GM12872 (cell line): ENCODE results near the gene CENATAC.

Experiments used
- CTCF ChIP-seq: IDR thresholded peaks from 3 replicates; pipeline ENCODE4 v1.5.1; 2011; ENCODE audit warnings: low read depth, mild to moderate bottlenecking, low read length, moderate library complexity; ENCODE audit not compliant: insufficient read depth

The CENATAC gene

DNA sequence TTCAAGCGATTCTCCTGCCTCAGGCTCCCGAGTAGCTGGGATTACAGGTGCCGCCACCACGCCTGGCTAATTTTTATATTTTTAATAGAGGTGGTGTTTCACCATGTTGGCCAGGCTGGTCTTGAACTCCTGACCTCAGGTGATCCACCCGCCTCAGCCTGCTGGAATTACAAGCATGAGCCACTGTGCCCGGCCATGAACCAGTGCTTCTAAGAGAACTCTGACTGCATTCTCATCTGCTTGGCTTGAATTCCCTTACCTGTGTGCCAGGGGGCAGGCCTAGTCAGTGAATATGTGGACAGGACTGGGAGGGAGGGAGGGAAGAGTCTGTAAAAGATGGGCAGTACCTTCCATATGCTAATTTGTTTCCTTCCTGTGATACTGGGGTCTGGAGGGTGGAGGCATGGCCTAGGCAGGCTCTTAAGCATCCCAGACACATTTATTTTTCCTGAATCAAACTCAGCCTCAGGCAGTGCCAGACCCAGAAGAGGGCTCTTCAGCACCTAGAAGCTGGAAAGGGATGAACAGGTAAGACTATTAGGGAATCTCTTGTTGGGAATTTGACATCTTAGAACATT lies 13.6 kb downstream of the CENATAC start:
- TF ChIP-seq CTCF, result no peak

DNA sequence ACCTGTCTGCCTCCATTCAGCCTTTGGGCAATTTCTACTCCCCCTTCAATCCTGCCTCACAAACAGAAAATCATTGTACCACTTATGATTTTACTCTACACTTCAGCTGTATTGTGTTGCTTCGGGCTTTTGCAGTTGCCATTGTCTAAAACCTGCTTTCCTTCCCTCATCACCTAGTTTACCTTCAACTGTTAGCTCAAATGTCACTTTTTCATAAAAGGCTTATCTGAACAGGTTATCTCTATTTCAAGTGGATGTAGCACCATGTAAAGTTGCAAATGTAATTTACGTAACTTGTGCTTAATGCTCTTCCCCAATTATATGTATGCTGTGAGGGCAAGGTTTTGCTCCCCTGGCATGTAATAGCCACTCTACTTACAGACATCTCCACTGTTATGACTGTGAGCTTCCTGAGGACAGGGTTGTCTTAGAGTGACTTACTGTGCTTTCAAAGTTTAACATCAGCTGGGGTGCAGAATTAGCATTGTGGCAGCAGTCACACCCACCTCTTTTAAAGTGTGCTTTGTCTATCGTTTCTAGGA lies 14.8 kb downstream of the CENATAC start:
- TF ChIP-seq CTCF, result no peak

GRCh38 chr11:119014209-119014924 lies 16.4 kb downstream of the CENATAC start:
- no peak for TF ChIP-seq CTCF

DNA sequence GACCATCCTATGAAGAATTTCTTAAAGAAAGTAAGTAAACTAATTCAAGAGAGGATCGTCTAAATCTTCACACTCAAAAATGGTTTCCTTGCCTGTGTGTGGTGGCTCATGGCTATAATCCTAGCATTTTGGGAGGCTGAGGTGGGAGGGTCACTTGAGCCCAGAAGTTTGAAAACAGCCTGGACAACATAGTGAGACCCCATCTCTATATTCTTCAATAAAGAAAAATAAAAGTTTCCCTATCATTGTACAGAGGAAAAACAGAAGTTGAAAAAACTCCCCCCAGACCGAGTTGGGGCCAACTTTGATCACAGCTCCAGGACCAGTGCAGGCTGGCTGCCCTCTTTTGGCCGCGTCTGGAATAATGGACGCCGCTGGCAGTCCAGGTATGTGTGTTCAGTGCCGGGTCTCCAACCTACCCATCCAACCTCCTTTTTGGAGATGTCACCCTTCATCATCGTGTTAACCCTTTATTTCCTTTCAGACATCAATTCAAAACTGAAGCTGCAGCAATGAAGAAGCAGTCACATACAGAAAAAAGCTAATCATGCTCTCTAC lies 17.2 kb downstream of the CENATAC start:
- TF ChIP-seq CTCF, result no peak

- TF ChIP-seq CTCF, result no peak
These were observed 18.5 kb downstream of the CENATAC start for GRCh38 chr11:119016216-119017009.

DNA sequence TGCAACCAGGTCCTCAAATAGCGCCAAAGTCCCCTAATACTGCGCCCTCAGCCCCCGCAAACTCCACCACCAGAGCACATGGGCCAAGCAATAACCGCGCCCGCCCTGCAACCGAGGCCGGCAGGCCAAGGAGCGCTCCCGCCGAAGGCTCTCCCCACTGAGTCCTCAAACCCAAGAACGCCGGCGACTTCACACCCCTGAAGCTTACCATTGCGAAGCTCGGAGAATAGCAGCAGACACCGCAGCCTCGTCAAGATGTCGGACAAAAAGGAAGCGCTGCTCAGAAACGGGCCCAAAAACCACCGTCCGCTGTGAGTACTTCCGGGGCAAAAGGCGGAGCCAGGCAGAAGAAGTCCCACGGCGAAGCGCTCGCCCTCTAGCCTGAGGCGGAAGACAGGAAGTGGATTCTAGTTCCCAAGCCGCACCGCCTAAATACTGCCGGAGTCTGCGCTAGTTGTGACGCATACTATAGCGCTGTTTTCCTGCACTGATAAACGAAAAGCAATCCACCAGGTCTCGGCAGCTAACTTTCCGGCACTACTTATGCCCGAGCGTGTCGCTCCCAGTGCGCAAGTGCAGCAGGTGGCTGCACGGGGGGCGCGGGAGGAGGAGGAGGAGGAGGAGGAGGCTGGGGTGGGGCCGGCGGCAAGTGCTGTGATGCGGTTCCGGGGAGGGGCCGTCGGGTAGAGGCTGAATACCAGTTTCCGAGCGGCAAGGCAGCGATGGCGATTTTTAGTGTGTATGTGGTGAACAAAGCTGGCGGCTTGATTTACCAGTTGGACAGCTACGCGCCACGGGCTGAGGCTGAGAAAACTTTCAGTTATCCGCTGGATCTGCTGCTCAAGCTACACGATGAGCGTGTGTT lies 20.4 kb downstream of the CENATAC start, which contains the start of the genes RPS25 and TRAPPC4:
Gene RPS25, minus strand, starts transcription at position 270 of the 865 bp plus-strand sequence. Its CDS starts 59 bp downstream, at position 211.
Gene TRAPPC4, plus strand, starts transcription at position 693 of the 865 bp plus-strand sequence. Its CDS starts 30 bp downstream, at position 723.
- no peak for TF ChIP-seq CTCF
